GM10266 (cell line): ENCODE measurements around the gene BUB3.
A peak's percentile ranks its signal among the peaks of the same experiment; 100 is the strongest.

Experiments used
- DNase-seq: peaks from one replicate; pipeline ENCODE4 v3.0.0; 2012; ENCODE audit errors: extremely low spot score
- CTCF ChIP-seq: IDR thresholded peaks from 2 replicates; pipeline ENCODE4 v1.5.1; 2012; ENCODE audit warnings: mild to moderate bottlenecking, low read depth; ENCODE audit not compliant: control insufficient read depth, insufficient read depth; ENCODE audit errors: missing control alignments

Gene BUB3

DNA sequence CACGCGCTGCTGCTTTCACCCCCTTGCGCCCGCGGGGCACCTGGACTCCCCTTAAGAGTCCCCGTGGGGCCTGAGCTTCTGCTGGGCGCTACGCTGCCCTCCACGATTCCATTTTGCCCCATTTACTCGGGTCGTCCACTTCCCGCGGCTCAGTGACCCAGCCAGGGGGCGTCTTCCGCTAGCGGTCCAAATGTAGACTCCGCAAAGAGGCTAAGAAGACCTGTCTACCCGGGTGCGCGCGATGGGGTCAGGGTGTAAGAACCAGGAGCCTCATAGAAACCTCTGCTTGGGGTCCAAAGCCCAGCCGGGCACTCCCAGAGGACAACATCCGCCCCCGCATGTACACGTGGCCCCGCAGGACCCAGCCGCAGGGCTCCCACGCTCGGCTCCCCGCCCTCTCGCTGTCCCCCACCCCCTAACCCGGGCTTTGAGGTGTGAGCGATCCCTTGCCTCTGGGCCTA is 11.5 kb upstream of the BUB3 start:
- peak; percentile 39 for DNase-seq
- TF ChIP-seq CTCF: no peak

- peak; percentile 36 for DNase-seq
- no peak for TF ChIP-seq CTCF
Measured at GRCh38 chr10:123143162-123143824, 10.9 kb upstream of the BUB3 start.

GRCh38 chr10:123143825-123144168 is 10.4 kb upstream of the BUB3 start:
- TF ChIP-seq CTCF: no peak
- DNase-seq: no peak

DNA sequence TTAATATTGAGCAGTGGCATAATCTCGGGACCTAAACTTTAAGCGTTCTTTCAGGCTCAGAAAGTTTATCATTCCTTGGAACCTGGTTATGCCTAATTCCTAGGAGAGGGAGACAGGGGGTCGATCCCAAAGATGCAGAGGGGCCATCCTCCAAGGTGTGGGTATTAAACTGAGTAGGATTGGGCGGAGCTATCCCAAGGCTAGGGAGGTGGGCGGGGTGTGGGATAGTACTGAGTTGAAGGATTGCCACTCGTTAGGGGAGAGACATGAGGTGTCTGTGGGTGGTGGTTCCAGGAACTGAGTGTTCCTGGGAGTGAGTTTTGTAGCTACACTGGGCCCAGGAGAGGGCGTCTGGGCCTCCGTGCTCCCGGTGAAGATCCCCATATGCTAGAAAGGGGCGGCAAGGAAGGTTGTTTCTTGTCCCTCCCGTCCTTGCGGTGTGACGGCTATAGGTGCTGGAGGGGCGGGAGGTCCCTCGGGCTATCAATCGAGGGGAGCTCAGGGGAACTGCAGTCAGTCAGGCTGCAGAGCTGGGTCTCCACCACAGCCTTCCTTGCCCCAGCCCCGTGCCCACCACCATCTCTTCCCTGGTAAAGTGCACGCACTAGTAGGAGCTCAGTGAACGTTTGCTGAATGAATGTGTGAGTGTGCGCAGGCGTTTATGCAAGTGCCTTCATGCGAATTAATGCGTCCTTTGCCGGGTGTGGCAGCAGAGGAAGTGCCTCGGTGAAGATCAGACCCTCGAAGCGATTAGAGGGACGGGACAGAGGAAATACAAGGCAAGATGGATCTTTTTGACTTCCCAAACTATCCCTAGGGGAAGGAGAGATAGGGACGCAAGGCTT is 9.3 kb upstream of the BUB3 start:
- TF ChIP-seq CTCF: no peak
- peak; percentile 56 for DNase-seq

DNA sequence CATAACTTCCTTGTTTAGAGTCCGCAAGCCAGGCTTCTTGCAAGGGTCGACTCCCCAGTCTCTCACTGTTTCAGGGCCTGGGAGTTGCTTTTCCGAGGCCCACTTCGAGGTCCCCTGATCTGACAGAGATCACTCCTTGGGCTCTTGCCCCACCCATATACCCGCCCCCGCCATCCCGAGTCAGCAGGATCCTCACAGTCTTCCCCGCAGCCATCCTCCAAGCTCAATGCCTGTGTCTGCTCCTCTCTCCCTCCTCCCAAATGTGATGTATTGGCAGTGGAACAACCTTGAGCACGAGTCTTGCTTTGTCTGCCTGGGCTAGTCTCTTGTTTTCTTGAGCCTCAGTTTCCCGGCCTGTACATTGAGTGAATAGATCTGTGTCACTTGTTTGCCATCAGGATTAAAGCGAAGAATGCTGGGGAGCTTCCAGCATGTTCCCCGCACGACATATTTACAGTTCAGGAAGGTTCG is 8.6 kb upstream of the BUB3 start:
- TF ChIP-seq CTCF: no peak
- peak; percentile 47 for DNase-seq

GRCh38 chr10:123146013-123146893 is 7.9 kb upstream of the BUB3 start:
- DNase-seq: peak; percentile 48
- TF ChIP-seq CTCF: no peak
